Ectodermal cell (in vitro differentiated cells): ENCODE results near the gene CDH4.

Source experiments
- H3K27ac ChIP-seq: 2 replicates; pipeline ENCODE4 v1.7.0; 2013; ENCODE audit warnings: mild to moderate bottlenecking, low read depth, low read length; ENCODE audit not compliant: insufficient read depth, poor library complexity, severe bottlenecking
- H3K27me3 ChIP-seq: 2 replicates; pipeline ENCODE4 v1.7.0; 2013; ENCODE audit warnings: mild to moderate bottlenecking, low read length; ENCODE audit not compliant: insufficient read depth, control insufficient read depth, poor library complexity, severe bottlenecking
- H3K36me3 ChIP-seq: one replicate; pipeline ENCODE4 v1.7.0; 2013; ENCODE audit warnings: low read length; ENCODE audit not compliant: control insufficient read depth, insufficient read depth
- H3K4me1 ChIP-seq: one replicate; pipeline ENCODE4 v1.7.0; 2013; ENCODE audit warnings: low read length; ENCODE audit not compliant: control insufficient read depth, insufficient read depth
- H3K4me3 ChIP-seq: 2 replicates; pipeline ENCODE4 v1.7.0; 2013; ENCODE audit warnings: low read depth, low read length, control low read depth; ENCODE audit not compliant: insufficient read depth
- H3K9me3 ChIP-seq: 2 replicates; pipeline ENCODE4 v1.7.0; 2013; ENCODE audit warnings: mild to moderate bottlenecking, low read length, moderate library complexity; ENCODE audit not compliant: control insufficient read depth
- WGBS, 2 experiments: methylation state at CpG; one replicate each; pipeline ENCODE4 v1.1.7; 2013; ENCODE audit warnings: missing lambda C conversion rate in 2 of 2; 5-methylcytosine and 5-hydroxymethylcytosine counted together

Gene CDH4

GRCh38 chr20:61779176-61779965 is 527.3 kb downstream of the CDH4 start:
- WGBS, 2 experiments: 94% methylated on average over 27 of the region's 27 CpGs
- H3K36me3 ChIP-seq: no peaks in the 10 kb centered on the region
- no peaks in the 10 kb centered on the region for H3K27me3 ChIP-seq
- H3K4me3 ChIP-seq: no peak overlapping the region
- H3K27ac ChIP-seq: no peak overlapping the region
- no peaks in the 10 kb centered on the region for H3K9me3 ChIP-seq
- H3K4me1 ChIP-seq: no peaks in the 10 kb centered on the region

DNA sequence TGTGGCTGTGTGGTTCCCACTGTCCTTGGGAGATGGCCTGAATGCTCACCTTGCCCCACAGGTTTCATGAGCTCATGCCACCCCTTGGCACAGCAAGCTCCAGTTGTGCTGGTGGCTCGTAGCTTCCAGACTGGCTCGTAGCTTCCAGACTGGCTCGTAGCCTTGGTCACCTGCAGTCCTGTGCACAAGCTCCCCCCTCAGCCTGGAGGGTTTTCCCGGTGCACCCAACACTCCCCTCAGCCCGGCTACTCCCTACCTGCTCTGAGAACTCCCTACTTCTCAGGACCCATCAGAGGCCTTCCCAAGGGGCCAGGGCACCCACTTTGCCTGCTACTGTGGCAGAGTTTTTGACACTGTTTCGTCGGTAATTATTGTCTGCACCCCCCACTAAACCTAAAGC is 528.0 kb downstream of the CDH4 start:
- Histone ChIP-seq H3K27ac (no peak overlapping the region), H3K36me3 (no peaks in the 10 kb centered on the region), H3K4me1 (no peaks in the 10 kb centered on the region), H3K4me3 (no peak overlapping the region), H3K9me3 (no peaks in the 10 kb centered on the region), H3K27me3 (no peaks in the 10 kb centered on the region)
- 91 to 95% methylated on average over 7 of the region's 7 CpGs for WGBS, 2 experiments

DNA sequence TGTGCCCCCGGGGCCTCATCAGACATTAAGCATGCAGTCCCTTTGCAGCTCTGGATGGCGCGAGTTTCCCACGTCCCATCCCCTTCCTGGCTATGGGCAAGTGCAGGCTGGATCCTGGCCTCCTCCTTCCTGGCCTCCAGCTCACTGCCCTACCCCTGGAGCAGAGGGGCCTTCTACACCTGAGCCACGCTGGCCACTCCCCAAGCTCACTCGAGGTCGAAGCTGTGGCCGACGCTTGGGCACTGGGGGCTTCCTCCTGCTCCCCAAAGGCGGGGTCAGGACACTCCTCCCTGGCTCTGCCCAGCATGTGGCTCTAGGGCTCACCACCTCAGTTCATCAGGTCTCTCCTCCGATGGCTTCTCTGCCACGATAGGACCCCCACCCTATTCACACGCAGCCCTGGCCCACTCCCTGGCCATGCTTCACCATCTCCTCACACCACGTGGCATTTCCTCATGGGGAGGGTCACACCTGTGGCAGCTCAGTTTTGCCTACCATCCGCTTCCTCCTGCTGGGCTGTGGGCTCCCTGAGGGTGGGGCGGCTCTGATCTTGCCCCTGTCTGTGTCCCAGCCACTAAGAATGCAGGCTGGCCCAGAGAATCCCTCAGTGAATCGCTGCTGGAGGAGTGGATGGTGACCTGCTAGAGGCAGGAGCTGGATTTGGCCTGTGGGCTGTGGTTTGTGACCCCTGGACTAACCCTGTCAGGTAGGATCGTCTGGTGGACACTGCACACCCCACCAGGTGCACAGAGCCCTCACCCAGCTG is 532.9 kb downstream of the CDH4 start:
- Histone ChIP-seq H3K4me1 (peaks cover 12% of the 10 kb centered on the region), H3K36me3 (no peaks in the 10 kb centered on the region), H3K27me3 (no peaks in the 10 kb centered on the region), H3K4me3 (no peak overlapping the region), H3K9me3 (no peaks in the 10 kb centered on the region), H3K27ac (no peak overlapping the region)
- WGBS, 2 experiments: 91 to 94% methylated on average over 18 of the region's 18 CpGs

DNA sequence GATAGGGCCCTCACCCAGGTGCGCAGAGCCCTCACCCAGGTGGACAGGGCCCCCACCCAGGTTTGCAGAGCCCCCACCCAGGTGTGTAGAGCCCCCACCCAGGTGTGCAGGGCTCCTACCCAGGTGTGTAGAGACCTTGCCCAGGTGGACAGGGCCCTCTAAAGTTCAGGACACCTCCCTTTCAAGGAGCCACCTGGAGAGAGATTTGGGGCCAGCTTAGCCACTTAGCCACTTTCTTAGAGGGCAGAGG is 533.4 kb downstream of the CDH4 start:
- H3K4me3 ChIP-seq: no peak overlapping the region
- H3K27me3 ChIP-seq: no peaks in the 10 kb centered on the region
- H3K9me3 ChIP-seq: no peaks in the 10 kb centered on the region
- H3K36me3 ChIP-seq: no peaks in the 10 kb centered on the region
- H3K4me1 ChIP-seq: peaks cover 12% of the 10 kb centered on the region
- 94 to 98% methylated on average over 1 of the region's 1 CpG for WGBS, 2 experiments
- no peak overlapping the region for H3K27ac ChIP-seq

DNA sequence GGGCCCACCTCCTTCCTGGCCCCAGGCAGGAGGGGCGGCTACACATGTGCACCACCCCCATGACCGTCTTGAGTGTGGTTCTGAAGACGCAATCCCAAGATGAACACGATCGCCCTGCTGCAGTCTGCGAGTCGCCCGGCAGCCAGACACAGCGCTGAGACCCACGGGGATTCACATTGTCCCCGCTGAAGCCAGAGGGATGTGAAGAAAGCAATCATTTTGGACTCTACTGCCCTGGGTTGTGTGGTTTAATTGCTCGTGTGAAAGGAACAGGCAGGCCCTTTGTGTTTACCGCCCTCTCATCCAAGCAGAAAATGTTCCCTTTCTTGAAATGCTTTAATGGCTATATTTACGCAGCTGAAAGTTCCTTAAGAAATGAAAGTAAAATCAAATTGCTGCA is 534.2 kb downstream of the CDH4 start:
- Histone ChIP-seq H3K4me1 (peaks cover 12% of the 10 kb centered on the region), H3K27ac (no peak overlapping the region), H3K9me3 (no peaks in the 10 kb centered on the region), H3K4me3 (no peak overlapping the region), H3K27me3 (no peaks in the 10 kb centered on the region), H3K36me3 (no peaks in the 10 kb centered on the region)
- WGBS, 2 experiments: 88 to 91% methylated on average over 13 to 14 of the region's 14 CpGs

GRCh38 chr20:61788343-61788742 is 536.3 kb downstream of the CDH4 start:
- H3K9me3 ChIP-seq: no peaks in the 10 kb centered on the region
- no peaks in the 10 kb centered on the region for H3K27me3 ChIP-seq
- H3K27ac ChIP-seq: no peak overlapping the region
- peaks cover 12% of the 10 kb centered on the region for H3K4me1 ChIP-seq
- H3K4me3 ChIP-seq: no peak overlapping the region
- H3K36me3 ChIP-seq: no peaks in the 10 kb centered on the region
- WGBS, 2 experiments: 88 to 91% methylated on average over 5 of the region's 5 CpGs

DNA sequence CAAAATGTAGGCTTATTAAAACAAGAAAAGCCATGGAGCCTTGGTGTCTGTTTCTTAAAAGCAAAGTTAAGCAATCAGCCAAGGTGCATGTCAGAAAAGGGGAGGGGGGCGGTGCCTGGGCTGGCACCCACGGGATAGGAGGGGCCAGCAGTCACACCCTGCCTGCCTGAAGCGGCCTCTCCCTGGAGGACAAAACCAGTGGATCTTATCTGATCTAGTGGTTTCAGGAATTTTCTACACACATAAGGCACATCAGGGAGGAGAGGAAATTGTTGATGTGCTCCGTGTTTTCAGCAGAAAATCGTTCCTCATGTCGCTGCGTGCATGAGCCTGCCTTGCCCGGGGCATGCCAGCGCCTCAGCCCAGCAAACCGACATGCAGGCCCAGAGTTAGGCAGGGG is 537.3 kb downstream of the CDH4 start:
- no peak overlapping the region for H3K27ac ChIP-seq
- H3K27me3 ChIP-seq: no peaks in the 10 kb centered on the region
- peaks cover 12% of the 10 kb centered on the region for H3K4me1 ChIP-seq
- H3K36me3 ChIP-seq: no peaks in the 10 kb centered on the region
- 90 to 92% methylated on average over 10 of the region's 10 CpGs for WGBS, 2 experiments
- H3K9me3 ChIP-seq: no peaks in the 10 kb centered on the region
- H3K4me3 ChIP-seq: no peak overlapping the region

DNA sequence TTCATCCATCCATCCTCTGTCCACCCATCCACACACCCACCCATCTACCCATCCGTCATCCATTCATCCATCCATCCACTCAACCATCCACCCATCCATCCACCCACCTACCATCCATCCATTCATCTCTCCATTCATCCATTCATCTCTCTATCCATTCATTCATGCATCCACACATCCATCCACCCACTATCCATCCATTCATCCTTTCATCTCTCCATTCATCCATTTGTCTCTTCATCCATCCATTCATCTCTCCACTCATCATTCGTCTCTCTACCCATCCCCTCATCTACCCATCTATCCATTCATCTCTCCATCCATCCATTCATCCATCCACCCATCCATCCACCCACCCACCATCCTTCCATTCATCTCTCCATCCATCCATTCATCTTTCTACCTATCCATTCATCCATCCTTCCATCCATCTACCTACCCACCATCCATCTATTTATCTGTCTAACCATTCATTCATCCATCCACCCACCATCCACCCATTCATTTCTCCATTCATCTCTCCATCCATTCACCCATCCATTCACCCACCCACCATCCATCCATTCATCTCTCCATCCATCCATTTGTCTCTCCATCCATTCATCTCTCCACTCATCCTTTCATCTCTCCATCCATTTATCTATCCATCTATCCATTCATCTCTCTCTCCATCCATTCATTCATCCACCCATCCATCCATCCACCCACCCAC is 538.2 kb downstream of the CDH4 start:
- WGBS, 2 experiments: 87 to 89% methylated on average over 2 of the region's 2 CpGs
- H3K27me3 ChIP-seq: no peaks in the 10 kb centered on the region
- no peak overlapping the region for H3K4me3 ChIP-seq
- H3K27ac ChIP-seq: no peak overlapping the region
- H3K4me1 ChIP-seq: peaks cover 12% of the 10 kb centered on the region
- H3K9me3 ChIP-seq: no peaks in the 10 kb centered on the region
- no peaks in the 10 kb centered on the region for H3K36me3 ChIP-seq

DNA sequence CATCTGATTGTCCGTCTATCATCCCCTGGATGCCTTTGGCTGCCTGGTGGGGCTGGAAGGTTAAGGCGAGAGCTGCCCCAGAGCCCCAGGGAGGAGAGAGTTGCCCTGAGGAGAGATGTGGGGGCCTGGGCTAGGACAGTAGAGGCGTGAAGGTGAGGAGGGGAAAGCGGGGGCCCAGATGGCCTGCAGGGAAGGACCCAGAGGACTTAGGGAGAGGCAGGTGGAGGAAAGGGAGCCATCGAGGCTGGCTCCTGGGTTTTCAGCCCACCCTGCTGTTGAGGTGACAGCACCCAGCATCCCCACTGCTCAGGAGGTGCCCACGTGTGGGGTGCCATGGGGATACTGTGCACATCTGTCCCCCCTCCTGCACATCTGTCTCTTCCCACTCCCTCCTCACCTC is 539.9 kb downstream of the CDH4 start:
- Histone ChIP-seq H3K27me3 (no peaks in the 10 kb centered on the region), H3K4me1 (peaks cover 6% of the 10 kb centered on the region), H3K27ac (no peak overlapping the region), H3K9me3 (no peaks in the 10 kb centered on the region), H3K36me3 (no peaks in the 10 kb centered on the region), H3K4me3 (no peak overlapping the region)
- 91% methylated on average over 6 of the region's 6 CpGs for WGBS, 2 experiments
